Body of pancreas (tissue), 4 donors: Measurements from ENCODE around the gene TMEM174.

ENCODE experiments used
- CTCF ChIP-seq, 7 experiments: fragments of 450-650 bp in 4 of 7; fragments of 200-600 bp in 3 of 7; sonication (generic) in 3 of 7; IDR thresholded peaks; one replicate each; pipeline ENCODE4 v1.5.1; 2016 to 2019; ENCODE audit warnings: antibody characterized with exemption in 7 of 7
- POLR2A ChIP-seq, 3 donors: fragments of 450-650 bp; IDR thresholded peaks; one replicate each; pipeline ENCODE4 v1.6.1; 2016; ENCODE audit warnings: antibody characterized with exemption in 3 of 3, mild to moderate bottlenecking in 2 of 3

- no peak for TF ChIP-seq CTCF (IDR thresholded peaks at IDR 0.05)
- TF ChIP-seq POLR2A (IDR thresholded peaks at IDR 0.05): no peak
These were observed 23.2 kb downstream of the TMEM174 start for GRCh38 chr5:73196201-73196600.
